A549 (cell line): ENCODE data around the gene VNN1. TPM values are rescaled to one million over a fixed set of nuclear protein-coding genes. Genes with fewer than 3 reads are reported as not detected.
"Not testable (repeated sequence)": the region's sequence is repeated elsewhere in the genome, so short reads cannot be mapped to it uniquely, and the experiment has no call there.

Source experiments
- ATAC-seq, 2 experiments: fragments of 200-7000 bp in 1 of 2; fragments of >200 bp in 1 of 2; cut with Nextera tagmentation in 1 of 2; cut with Tn5 transposase in 1 of 2; 3 replicates each; pipeline versions ENCODE4 v1.8.0 to v1.9.1; 2018 to 2020; ENCODE audit warnings: mild to moderate bottlenecking in 1 of 2, moderate library complexity in 1 of 2
- CTCF ChIA-PET: fragments of 300-600 bp; sonication (Branson Sonifier 250); formaldehyde crosslinking; extraction: SDS; loops from one replicate; lab custom pipeline; 2021; ENCODE audit warnings: antibody characterized with exemption, inconsistent platforms; lab: Yijun Ruan, JAX
- POLR2A ChIA-PET: fragments of 350-600 bp; formaldehyde crosslinking; extraction: SDS; loops from one replicate; lab custom pipeline; 2021; ENCODE audit warnings: antibody characterized with exemption, inconsistent platforms; lab: Yijun Ruan, JAX
- DNase-seq, 2 experiments: peaks; one replicate each; pipeline versions ENCODE4 v3.0.0 to v3.0.0-alpha.2; 2011 to 2016; ENCODE audit warnings: low read depth in 1 of 2, low spot score in 1 of 2
- FAIRE-seq: peaks from 2 replicates; lab custom pipeline; 2011; peaks lifted over from hg19 to GRCh38; lab: Jason Lieb, UNC
- H3K27ac ChIP-seq, 2 experiments: fragments of >200 bp; sonication (Bioruptor Twin); formaldehyde crosslinking; 3 replicates each; pipeline ENCODE4 v1.5.1; 2016 to 2017
- H3K4me1 ChIP-seq: fragments of >200 bp; sonication (Bioruptor Twin); formaldehyde crosslinking; 3 replicates; pipeline ENCODE4 v1.6.1; 2016
- H3K4me2 ChIP-seq: fragments of >200 bp; sonication (Bioruptor Twin); formaldehyde crosslinking; 3 replicates; pipeline ENCODE4 v1.6.1; 2016
- H3K4me3 ChIP-seq: fragments of >200 bp; sonication (Bioruptor Twin); formaldehyde crosslinking; 3 replicates; pipeline ENCODE4 v1.5.1; 2016
- H3K9me3 ChIP-seq: fragments of >200 bp; sonication (Bioruptor Twin); formaldehyde crosslinking; 3 replicates; pipeline ENCODE4 v1.6.1; 2016
- CBX2 ChIP-seq: fragments of 200-600 bp; sonication (generic); IDR thresholded peaks from 2 replicates; pipeline ENCODE4 v1.6.1; 2016; ENCODE audit warnings: low read depth, mild to moderate bottlenecking, borderline replicate concordance
- CHD2 ChIP-seq: fragments of 150-350 bp; IDR thresholded peaks from 2 replicates; pipeline ENCODE4 v1.6.1; 2014; ENCODE audit warnings: low read length; ENCODE audit not compliant: partially characterized antibody
- CHD4 ChIP-seq: fragments of 200-600 bp; sonication (generic); IDR thresholded peaks from 2 replicates; pipeline ENCODE4 v1.6.1; 2016; ENCODE audit warnings: antibody characterized with exemption, mild to moderate bottlenecking, borderline replicate concordance
- EHMT2 ChIP-seq: fragments of 200-600 bp; sonication (generic); IDR thresholded peaks from 2 replicates; pipeline ENCODE4 v1.6.1; 2016; ENCODE audit warnings: antibody characterized with exemption, low read depth, mild to moderate bottlenecking, moderate library complexity
- ELK1 ChIP-seq: fragments of 150-350 bp; IDR thresholded peaks from 2 replicates; pipeline ENCODE4 v1.6.1; 2014; ENCODE audit warnings: low read depth, mild to moderate bottlenecking, low read length
- ESRRA ChIP-seq: fragments of 150-350 bp; IDR thresholded peaks from 2 replicates; pipeline ENCODE4 v1.6.1; 2014; ENCODE audit warnings: mild to moderate bottlenecking, low read length, borderline replicate concordance
- FOSL2 ChIP-seq, 2 experiments: fragments of 450-650 bp in 1 of 2; fragments of >200 bp in 1 of 2; sonication (Bioruptor Twin) in 1 of 2; formaldehyde crosslinking; IDR thresholded peaks; 2 replicates each; pipeline versions ENCODE4 v1.5.0 to v1.6.1; 2016 to 2020; ENCODE audit warnings: mild to moderate bottlenecking in 1 of 2, moderate library complexity in 1 of 2
- FOXS1 ChIP-seq: fragments of 250-450 bp; sonication (Bioruptor Pico); IDR thresholded peaks from 2 replicates; pipeline ENCODE4 v1.5.0; 2020; ENCODE audit warnings: mild to moderate bottlenecking, moderate library complexity
- HOXB13 ChIP-seq: fragments of 250-450 bp; sonication (Bioruptor Pico); IDR thresholded peaks from 2 replicates; pipeline ENCODE4 v1.5.0; 2020; ENCODE audit warnings: low read depth, mild to moderate bottlenecking, moderate library complexity
- HOXB5 ChIP-seq: fragments of 250-450 bp; sonication (Bioruptor Pico); IDR thresholded peaks from 2 replicates; pipeline ENCODE4 v1.5.0; 2020; ENCODE audit warnings: mild to moderate bottlenecking, moderate library complexity
- JUN ChIP-seq, 2 experiments: fragments of >200 bp; sonication (Bioruptor Twin); formaldehyde crosslinking; IDR thresholded peaks; 2 replicates in 1 of 2; 3 replicates in 1 of 2; pipeline ENCODE4 v1.6.1; 2016 to 2017
- MYC ChIP-seq: IDR thresholded peaks from 2 replicates; pipeline ENCODE4 v1.6.1; 2012; ENCODE audit warnings: mild to moderate bottlenecking, inconsistent platforms, low read length, improper control_type of control experiment, borderline replicate concordance
- NPAS2 ChIP-seq: fragments of 250-450 bp; sonication (Bioruptor Pico); IDR thresholded peaks from 2 replicates; pipeline ENCODE4 v1.8.0; 2022; ENCODE audit warnings: mild to moderate bottlenecking, moderate library complexity, borderline replicate concordance
- RARB ChIP-seq: fragments of 250-450 bp; sonication (Bioruptor Pico); IDR thresholded peaks from 2 replicates; pipeline ENCODE4 v1.8.0; 2021; ENCODE audit warnings: mild to moderate bottlenecking, moderate library complexity
- SREBF2 ChIP-seq: fragments of 450-650 bp; IDR thresholded peaks from 2 replicates; pipeline ENCODE4 v1.6.1; 2014; ENCODE audit warnings: mild to moderate bottlenecking, moderate library complexity
- TP53 ChIP-seq: fragments of 250-450 bp; sonication (Bioruptor Pico); IDR thresholded peaks from 2 replicates; pipeline ENCODE4 v1.5.0; 2021; ENCODE audit warnings: mild to moderate bottlenecking, moderate library complexity
- ZC3H11A ChIP-seq: fragments of 450-650 bp; IDR thresholded peaks from 2 replicates; pipeline ENCODE4 v1.6.1; 2014; ENCODE audit warnings: antibody characterized with exemption, mild to moderate bottlenecking
- ZNF302 ChIP-seq: fragments of 250-450 bp; sonication (Bioruptor Pico); IDR thresholded peaks from 2 replicates; pipeline ENCODE4 v1.9.0; 2021; ENCODE audit warnings: inconsistent platforms, mild to moderate bottlenecking, moderate library complexity
- WGBS: methylation state at CpG from one replicate; pipeline ENCODE4 v1.1.6; 2017; ENCODE audit errors: missing lambda C conversion rate; 5-methylcytosine and 5-hydroxymethylcytosine counted together
- polyA plus RNA-seq, 4 experiments: library from polyadenylated mRNA; depleted of rRNA in 3 of 4; stranded (reverse); fragments of >200 nt; fragmentation: RNase III in 1 of 4; extraction: RNeasy Plus Mini Kit Qiagen cat#74134 plus additional on column Dnase treatment in 1 of 4; gene quantifications; 2 replicates in 3 of 4; 3 replicates in 1 of 4; pipeline ENCODE4 v1.2.3, GENCODE V29; 2011 to 2017
- TF ChIP-seq, protein P1 (sequence below): fragments of >200 bp; sonication (Bioruptor Twin); formaldehyde crosslinking; IDR thresholded peaks from 2 replicates; pipeline ENCODE4 v1.6.1; 2016
- TF ChIP-seq, protein P2 (sequence below): fragments of 250-450 bp; sonication (Bioruptor Pico); IDR thresholded peaks from 2 replicates; pipeline ENCODE4 v1.5.0; 2021; ENCODE audit warnings: mild to moderate bottlenecking, moderate library complexity, borderline replicate concordance
- TF ChIP-seq, protein P3 (sequence below): fragments of >200 bp; sonication (Bioruptor Twin); formaldehyde crosslinking; IDR thresholded peaks from 3 replicates; pipeline ENCODE4 v1.6.1; 2016
- TF ChIP-seq, protein P4 (sequence below): IDR thresholded peaks from 2 replicates; pipeline ENCODE4 v1.6.1; 2012

VNN1 gene
- polyA plus RNA-seq, 2 of the 4 experiments (the other 2 are of a cell fraction) = 0.03 to 0.09 TPM

DNA sequence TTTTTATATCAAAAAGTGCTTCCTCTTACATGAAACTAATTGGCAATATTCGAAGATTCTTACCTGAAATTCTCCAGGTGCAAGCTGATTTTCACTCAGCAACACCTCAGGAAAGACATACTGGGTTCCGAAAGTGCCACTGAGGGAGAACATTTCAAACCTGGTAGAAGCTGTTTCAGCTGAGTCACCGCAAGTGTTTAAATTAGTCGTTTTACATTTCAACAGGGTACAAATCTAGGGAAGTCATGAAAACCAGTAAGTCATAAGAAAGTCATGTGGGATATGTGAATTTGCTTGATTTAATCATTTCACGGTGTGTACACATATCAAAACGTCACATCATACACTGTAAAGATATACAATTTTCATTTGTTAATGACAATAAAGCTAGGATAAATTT lies 29.6 kb downstream of the VNN1 start:
- Histone ChIP-seq H3K4me3 (no peak overlapping the region), H3K4me2 (no peak overlapping the region), H3K27ac (no peak overlapping the region), H3K4me1 (no peaks in the 10 kb centered on the region), H3K9me3 (no peaks in the 10 kb centered on the region)
- 62% methylated on average over 6 of the region's 6 CpGs for WGBS
- FAIRE-seq (no peak), DNase-seq (no peak), ATAC-seq (no peak)
- ChIA-PET CTCF (interaction anchor here (1.1 kb wide), 1 partner anchor 14 kb away, joined by 4 read pairs; no protein-coding TSS in a partner anchor), POLR2A (no interaction called here)
- TF ChIP-seq EHMT2 = no peak
- TF ChIP-seq RARB = no peak

- DNase-seq (no peak), FAIRE-seq (no peak), ATAC-seq (no peak)
- 85% methylated on average over 6 of the region's 6 CpGs for WGBS
- CTCF ChIA-PET = interaction anchor here (1.0 to 1.1 kb wide), 2 partner anchors 13 to 31 kb away, joined by 3 to 4 read pairs; no protein-coding TSS in a partner anchor
- POLR2A ChIA-PET = no interaction called here
- H3K4me1 ChIP-seq = no peaks in the 10 kb centered on the region
- H3K27ac ChIP-seq = no peak overlapping the region
- no peak overlapping the region for H3K4me2 ChIP-seq
- H3K9me3 ChIP-seq = no peaks in the 10 kb centered on the region
- H3K4me3 ChIP-seq = no peak overlapping the region
- TF ChIP-seq, protein P1, sequence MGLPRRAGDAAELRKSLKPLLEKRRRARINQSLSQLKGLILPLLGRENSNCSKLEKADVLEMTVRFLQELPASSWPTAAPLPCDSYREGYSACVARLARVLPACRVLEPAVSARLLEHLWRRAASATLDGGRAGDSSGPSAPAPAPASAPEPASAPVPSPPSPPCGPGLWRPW = no peak
- TF ChIP-seq FOSL2 (IDR thresholded peaks at IDR 0.05) (no peak), FOSL2 (CRISPR knock-in tag; IDR thresholded peaks at IDR 0.05) (no peak), HOXB5 (CRISPR knock-in tag) (no peak), TP53 (no peak), SREBF2 (no peak), JUN (IDR thresholded peaks at IDR 0.05) (no peak), ZC3H11A (no peak), FOXS1 (CRISPR knock-in tag) (no peak)
- TF ChIP-seq, all 56 proteins: peak for 0
Measured at GRCh38 chr6:132683543-132683942, 30.3 kb downstream of the VNN1 start.

- DNase-seq, H3K4me2 ChIP-seq, CTCF ChIA-PET, H3K4me1 ChIP-seq, H3K4me3 ChIP-seq, H3K9me3 ChIP-seq, FAIRE-seq, ATAC-seq, H3K27ac ChIP-seq, POLR2A ChIA-PET: not testable (repeated sequence)
Measured at GRCh38 chr6:132679094-132679493, 34.8 kb downstream of the VNN1 start.

- no peaks in the 10 kb centered on the region for H3K9me3 ChIP-seq
- FAIRE-seq = no peak
Measured at GRCh38 chr6:132675749-132676148, 38.1 kb downstream of the VNN1 start.

GRCh38 chr6:132675002-132675401 lies 38.9 kb downstream of the VNN1 start:
- Histone ChIP-seq H3K4me3 (no peak overlapping the region), H3K4me2 (no peak overlapping the region), H3K9me3 (no peaks in the 10 kb centered on the region), H3K4me1 (no peaks in the 10 kb centered on the region), H3K27ac (no peak overlapping the region)
- POLR2A ChIA-PET = no interaction called here
- WGBS = 69% methylated on average over 3 of the region's 3 CpGs
- CTCF ChIA-PET = interaction anchor here (0.8 to 1.1 kb wide), 2 partner anchors 125 to 144 kb away, joined by 3 to 4 read pairs; no protein-coding TSS in a partner anchor
- no peak for FAIRE-seq
- no peak for DNase-seq
- peak; percentile 56 to 58; a peak in 3 of 6 replicates for ATAC-seq
- TF ChIP-seq CBX2 (no peak), SREBF2 (no peak), ELK1 (no peak), MYC (no peak), ZNF302 (CRISPR knock-in tag) (no peak), HOXB13 (CRISPR knock-in tag) (no peak), NPAS2 (CRISPR knock-in tag) (no peak), ESRRA (no peak), CHD4 (no peak)
- TF ChIP-seq, protein P2, sequence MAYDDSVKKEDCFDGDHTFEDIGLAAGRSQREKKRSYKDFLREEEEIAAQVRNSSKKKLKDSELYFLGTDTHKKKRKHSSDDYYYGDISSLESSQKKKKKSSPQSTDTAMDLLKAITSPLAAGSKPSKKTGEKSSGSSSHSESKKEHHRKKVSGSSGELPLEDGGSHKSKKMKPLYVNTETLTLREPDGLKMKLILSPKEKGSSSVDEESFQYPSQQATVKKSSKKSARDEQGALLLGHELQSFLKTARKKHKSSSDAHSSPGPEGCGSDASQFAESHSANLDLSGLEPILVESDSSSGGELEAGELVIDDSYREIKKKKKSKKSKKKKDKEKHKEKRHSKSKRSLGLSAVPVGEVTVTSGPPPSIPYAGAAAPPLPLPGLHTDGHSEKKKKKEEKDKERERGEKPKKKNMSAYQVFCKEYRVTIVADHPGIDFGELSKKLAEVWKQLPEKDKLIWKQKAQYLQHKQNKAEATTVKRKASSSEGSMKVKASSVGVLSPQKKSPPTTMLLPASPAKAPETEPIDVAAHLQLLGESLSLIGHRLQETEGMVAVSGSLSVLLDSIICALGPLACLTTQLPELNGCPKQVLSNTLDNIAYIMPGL = no peak
- TF ChIP-seq, protein P3, sequence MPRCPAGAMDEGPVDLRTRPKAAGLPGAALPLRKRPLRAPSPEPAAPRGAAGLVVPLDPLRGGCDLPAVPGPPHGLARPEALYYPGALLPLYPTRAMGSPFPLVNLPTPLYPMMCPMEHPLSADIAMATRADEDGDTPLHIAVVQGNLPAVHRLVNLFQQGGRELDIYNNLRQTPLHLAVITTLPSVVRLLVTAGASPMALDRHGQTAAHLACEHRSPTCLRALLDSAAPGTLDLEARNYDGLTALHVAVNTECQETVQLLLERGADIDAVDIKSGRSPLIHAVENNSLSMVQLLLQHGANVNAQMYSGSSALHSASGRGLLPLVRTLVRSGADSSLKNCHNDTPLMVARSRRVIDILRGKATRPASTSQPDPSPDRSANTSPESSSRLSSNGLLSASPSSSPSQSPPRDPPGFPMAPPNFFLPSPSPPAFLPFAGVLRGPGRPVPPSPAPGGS = no peak

More at GRCh38 chr6:132675749-132676148, 38.1 kb downstream of the VNN1 start:
- Histone ChIP-seq H3K27ac (no peak overlapping the region), H3K4me2 (no peak overlapping the region), H3K4me3 (no peak overlapping the region), H3K4me1 (no peaks in the 10 kb centered on the region)
- ChIA-PET POLR2A (no interaction called here), CTCF (interaction anchor here (1.0 to 1.1 kb wide), 2 partner anchors 39 to 145 kb away, joined by 3 read pairs; no protein-coding TSS in a partner anchor)
- no peak for ATAC-seq
- DNase-seq = no peak
- TF ChIP-seq CHD2 (no peak), ZC3H11A (no peak)
- TF ChIP-seq, protein P4, sequence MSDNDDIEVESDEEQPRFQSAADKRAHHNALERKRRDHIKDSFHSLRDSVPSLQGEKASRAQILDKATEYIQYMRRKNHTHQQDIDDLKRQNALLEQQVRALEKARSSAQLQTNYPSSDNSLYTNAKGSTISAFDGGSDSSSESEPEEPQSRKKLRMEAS = no peak
